Activated T-cell treated with anti-CD3 and anti-CD28 coated beads, Interleukin-2, amount 50 U/mL, for 72 hours (primary cell): ENCODE data around the gene CDH6. TPM values are rescaled to one million over a fixed set of nuclear protein-coding genes. Genes with fewer than 3 reads are reported as not detected.

ENCODE experiments used
- ATAC-seq, 2 donors: fragments of 150-1000 bp; cut with Tn5 transposase; replicated peaks in 1 of 2; 2 replicates each; pipeline ENCODE4 v1.10.0; 2021; ENCODE audit warnings: moderate library complexity in 2 of 2, mild to moderate bottlenecking in 1 of 2
- DNase-seq, 2 donors: peaks; one replicate each; pipeline ENCODE4 v3.0.0; 2021 to 2022; ENCODE audit warnings: mixed read lengths in 1 of 2
- H3K27ac Mint-ChIP-seq: one replicate; pipeline ENCODE4 v1.8.0; 2022; ENCODE audit warnings: mild to moderate bottlenecking, moderate library complexity, mixed read lengths
- H3K27me3 Mint-ChIP-seq: one replicate; pipeline ENCODE4 v1.8.0; 2022; ENCODE audit warnings: low read depth, mixed read lengths
- H3K36me3 Mint-ChIP-seq, 2 donors: one replicate each; pipeline ENCODE4 v1.8.0; 2022; ENCODE audit warnings: mixed read lengths in 2 of 2, mild to moderate bottlenecking in 1 of 2; ENCODE audit not compliant: insufficient read depth in 2 of 2
- H3K4me1 Mint-ChIP-seq: one replicate; pipeline ENCODE4 v1.8.0; 2022; ENCODE audit warnings: low read depth, mixed read lengths
- H3K4me3 Mint-ChIP-seq, 2 donors: one replicate each; pipeline ENCODE4 v1.8.0; 2022; ENCODE audit warnings: mild to moderate bottlenecking in 2 of 2, mixed read lengths in 2 of 2, moderate library complexity in 2 of 2
- H3K9me3 Mint-ChIP-seq, 2 donors: one replicate each; pipeline ENCODE4 v1.8.0; 2022; ENCODE audit warnings: mixed read lengths in 2 of 2
- total RNA-seq, 2 donors: library from RNA; stranded (reverse); gene quantifications; one replicate each; pipeline ENCODE4 v1.2.3, GENCODE V29; 2022

The CDH6 gene
- total RNA-seq, 2 donors from 2014 or later = not detected

DNA sequence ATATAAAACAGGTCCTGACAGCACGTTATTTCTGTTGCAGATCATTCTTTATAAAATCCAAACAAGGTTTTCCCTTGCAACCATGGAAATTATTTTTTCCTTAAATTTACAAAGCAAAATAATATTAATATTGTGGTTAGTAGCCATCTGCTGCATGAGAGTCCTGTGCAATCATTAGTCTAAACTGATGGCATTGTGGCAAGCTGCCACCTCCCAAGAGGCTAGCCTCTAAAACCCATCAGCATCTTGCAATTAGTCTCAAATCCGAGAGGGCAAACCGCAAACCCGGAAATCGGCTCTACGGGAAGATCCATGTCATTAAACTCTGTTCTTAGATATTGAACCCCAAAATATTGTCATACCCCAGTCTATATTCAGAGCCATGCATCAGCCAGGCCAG, 11.3 kb upstream of the CDH6 start:
- ATAC-seq (no peak), DNase-seq (no peak)
- Mint-ChIP-seq H3K4me1 (no peaks in the 10 kb centered on the region), H3K9me3 (no peaks in the 10 kb centered on the region), H3K27ac (no peak overlapping the region), H3K36me3 (no peaks in the 10 kb centered on the region), H3K4me3 (no peak overlapping the region), H3K27me3 (no peaks in the 10 kb centered on the region)

DNA sequence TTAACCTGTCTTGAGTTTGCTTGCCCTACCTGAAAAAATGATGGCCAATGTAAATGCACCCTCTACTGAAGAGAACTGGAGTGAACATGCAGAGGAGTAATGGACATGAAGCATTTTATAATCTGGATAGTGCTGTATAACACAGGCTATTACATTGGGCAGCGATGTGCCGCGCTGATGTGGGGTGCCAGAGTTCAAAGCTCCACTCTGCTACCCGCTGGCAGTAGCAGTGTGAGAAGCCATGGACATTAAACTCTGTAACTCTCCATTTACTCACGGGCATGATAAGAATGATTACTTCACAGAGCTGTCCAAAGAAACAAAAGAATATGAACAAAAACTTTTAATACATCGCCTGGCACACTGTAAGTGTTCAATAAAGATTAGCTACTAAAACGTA, 7.5 kb upstream of the CDH6 start:
- H3K4me1 Mint-ChIP-seq = no peaks in the 10 kb centered on the region
- no peak for ATAC-seq
- H3K4me3 Mint-ChIP-seq = no peak overlapping the region
- H3K9me3 Mint-ChIP-seq = no peaks in the 10 kb centered on the region
- H3K27me3 Mint-ChIP-seq = no peaks in the 10 kb centered on the region
- H3K27ac Mint-ChIP-seq = no peak overlapping the region
- no peak for DNase-seq
- H3K36me3 Mint-ChIP-seq = no peaks in the 10 kb centered on the region

DNA sequence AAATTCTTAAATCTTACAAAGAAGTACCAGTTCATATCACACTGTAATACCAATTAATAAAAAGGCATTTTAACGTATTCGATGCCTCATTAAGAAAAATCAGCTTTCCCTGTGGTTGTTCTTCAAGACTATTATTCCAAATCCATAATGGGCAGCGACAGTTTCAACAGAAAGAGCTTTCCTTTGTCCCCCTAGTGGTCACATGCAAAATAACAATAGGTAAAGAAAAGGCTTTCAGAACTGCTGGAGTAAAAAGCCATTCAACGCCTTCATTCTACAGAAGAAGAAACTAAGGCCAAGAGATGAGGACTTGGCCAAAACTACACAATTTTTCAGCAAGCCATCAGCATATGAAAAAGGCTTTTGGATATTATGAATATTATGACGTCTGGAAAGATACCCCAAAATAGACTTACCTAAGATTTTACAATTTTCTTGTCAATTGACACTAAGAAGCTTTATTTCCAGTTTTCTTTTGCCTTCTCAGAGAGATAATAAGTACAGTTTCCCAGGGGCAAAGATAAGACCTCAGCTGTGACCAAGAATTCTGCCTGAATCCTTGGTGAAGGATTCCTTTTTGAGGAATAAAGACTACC, 6.7 kb upstream of the CDH6 start:
- DNase-seq = no peak
- no peaks in the 10 kb centered on the region for H3K36me3 Mint-ChIP-seq
- no peaks in the 10 kb centered on the region for H3K9me3 Mint-ChIP-seq
- no peaks in the 10 kb centered on the region for H3K4me1 Mint-ChIP-seq
- no peak for ATAC-seq
- no peak overlapping the region for H3K27ac Mint-ChIP-seq
- H3K27me3 Mint-ChIP-seq = peaks cover 2% of the 10 kb centered on the region
- H3K4me3 Mint-ChIP-seq = no peak overlapping the region

DNA sequence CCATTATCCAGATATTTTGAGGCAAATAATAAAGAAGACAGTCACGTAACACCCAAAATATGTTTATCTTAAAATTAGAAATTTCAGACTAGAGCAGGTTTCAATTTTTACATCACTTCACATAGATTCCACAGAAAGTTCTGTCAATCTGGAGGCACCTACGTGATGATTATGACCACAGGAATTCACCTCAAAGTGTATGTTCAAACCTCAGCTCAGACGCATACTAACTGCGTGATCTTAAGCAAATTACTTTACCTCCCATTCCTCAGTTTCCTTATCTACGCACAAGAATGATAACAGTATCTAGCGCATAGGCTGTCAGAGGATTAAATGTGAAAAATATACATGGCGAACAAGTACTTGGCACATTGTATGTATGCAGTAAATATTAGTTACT, 5.9 kb upstream of the CDH6 start:
- no peaks in the 10 kb centered on the region for H3K4me1 Mint-ChIP-seq
- no peak overlapping the region for H3K27ac Mint-ChIP-seq
- peaks cover 11% of the 10 kb centered on the region for H3K27me3 Mint-ChIP-seq
- no peak for DNase-seq
- H3K36me3 Mint-ChIP-seq = no peaks in the 10 kb centered on the region
- ATAC-seq = no peak
- H3K9me3 Mint-ChIP-seq = no peaks in the 10 kb centered on the region
- H3K4me3 Mint-ChIP-seq = no peak overlapping the region

DNA sequence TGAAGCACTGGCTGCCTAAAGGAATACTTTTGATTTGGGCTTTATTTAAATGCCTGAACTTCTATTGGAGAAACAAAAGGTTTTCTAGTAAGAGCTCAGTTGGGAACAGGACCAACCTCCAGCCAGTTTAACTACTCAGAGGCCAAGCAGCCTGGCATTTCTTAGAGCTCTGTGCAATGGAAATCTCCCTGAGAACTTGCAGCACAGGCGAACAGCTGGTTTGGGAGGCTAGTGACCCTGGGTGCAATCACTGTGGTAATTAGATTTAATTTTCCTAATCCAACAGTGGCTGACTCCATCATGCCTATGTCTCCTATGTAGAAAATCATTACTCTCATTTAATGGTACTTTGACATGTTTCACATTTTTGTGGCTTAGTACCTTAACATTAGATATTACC, 1.0 kb upstream of the CDH6 start:
- Mint-ChIP-seq H3K4me3 (no peak overlapping the region), H3K9me3 (no peaks in the 10 kb centered on the region), H3K27ac (no peak overlapping the region), H3K36me3 (peaks cover 1 to 2% of the 10 kb centered on the region in 2 donors), H3K4me1 (peaks cover 8% of the 10 kb centered on the region), H3K27me3 (peaks cover 50% of the 10 kb centered on the region)
- DNase-seq = no peak
- no peak for ATAC-seq

DNA sequence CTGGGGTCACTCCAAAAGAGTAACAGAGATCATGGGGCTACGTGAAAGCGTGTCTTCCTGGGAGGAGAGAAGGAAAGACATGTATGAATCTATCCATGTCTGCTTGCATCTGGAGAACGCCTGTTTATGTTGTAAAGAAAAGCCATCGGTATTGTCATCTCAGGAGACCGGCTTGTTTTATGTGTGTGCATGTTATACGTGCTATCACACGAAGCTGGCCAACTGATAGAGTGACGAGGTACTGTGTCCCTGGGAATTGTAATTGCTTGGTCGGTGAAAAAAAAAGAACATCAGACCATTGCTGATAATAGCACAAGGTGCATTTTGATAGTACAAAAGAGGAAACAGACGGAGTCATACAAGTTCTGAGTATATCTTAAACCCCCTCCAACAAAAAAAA, 370 bp upstream of the CDH6 start:
- ATAC-seq = no peak
- no peak for DNase-seq
- Mint-ChIP-seq H3K4me3 (peak overlapping the region; percentile 16 to 44), H3K9me3 (no peaks in the 10 kb centered on the region), H3K4me1 (peaks cover 8% of the 10 kb centered on the region), H3K27ac (no peak overlapping the region), H3K27me3 (peaks cover 55% of the 10 kb centered on the region), H3K36me3 (peaks cover 1 to 2% of the 10 kb centered on the region in 2 donors)

DNA sequence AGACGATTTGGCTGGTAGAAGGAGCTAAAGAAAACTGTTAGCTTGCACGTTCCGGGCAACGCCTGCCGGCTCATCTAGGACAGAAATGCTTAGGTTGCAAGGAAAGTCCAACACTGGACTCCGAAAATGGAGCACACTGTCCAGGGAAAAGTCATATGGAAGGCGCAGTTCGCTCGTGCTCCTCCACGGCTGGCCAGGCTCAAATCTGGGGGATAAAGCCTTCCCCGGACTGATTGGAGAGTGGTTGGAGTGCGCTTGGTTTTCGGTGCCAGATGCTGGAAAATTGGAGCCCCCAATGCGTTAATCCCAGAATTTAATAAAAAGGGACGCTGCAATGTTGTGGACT, 955 bp downstream of the CDH6 start:
- Mint-ChIP-seq H3K27ac (no peak overlapping the region), H3K4me1 (peaks cover 8% of the 10 kb centered on the region), H3K27me3 (peaks cover 55% of the 10 kb centered on the region), H3K36me3 (peaks cover 1 to 2% of the 10 kb centered on the region in 2 donors), H3K9me3 (no peaks in the 10 kb centered on the region), H3K4me3 (peak overlapping the region in 1 of 2 donors; percentile 40)
- DNase-seq (no peak), ATAC-seq (no peak)

DNA sequence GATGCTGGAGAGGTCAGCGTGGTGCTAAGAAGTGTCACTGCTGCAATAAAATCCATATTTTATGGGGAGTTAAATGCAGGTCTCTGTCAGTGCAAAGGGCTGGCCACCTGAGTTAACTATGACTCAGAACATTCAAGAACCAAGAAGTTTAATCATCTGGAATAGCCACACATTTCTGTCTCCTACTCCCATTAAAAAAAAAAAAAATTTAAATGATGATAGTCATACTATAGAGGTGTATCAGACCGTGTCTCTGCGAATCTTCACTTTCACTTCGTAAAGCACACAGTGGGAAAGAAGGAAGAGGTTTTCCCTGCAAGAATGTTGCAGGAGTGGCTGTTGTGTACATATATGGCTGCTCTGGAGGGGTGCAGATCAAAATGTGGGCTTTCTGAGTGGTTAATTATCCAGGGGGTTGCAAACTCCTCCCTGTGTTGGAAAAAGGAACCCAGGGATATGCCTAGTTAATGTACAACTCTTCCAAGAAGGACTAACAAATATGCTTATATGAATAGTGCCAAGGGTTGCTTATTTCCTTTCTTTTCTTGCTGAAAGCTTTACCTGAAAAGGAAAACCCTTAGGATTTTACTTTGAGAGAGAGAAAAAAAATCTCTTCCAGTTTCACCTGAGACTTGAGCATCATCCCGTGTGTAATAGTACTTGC, 1.5 kb downstream of the CDH6 start:
- Mint-ChIP-seq H3K9me3 (no peaks in the 10 kb centered on the region), H3K36me3 (peaks cover 1 to 2% of the 10 kb centered on the region in 2 donors), H3K27me3 (peaks cover 55% of the 10 kb centered on the region), H3K4me3 (peak overlapping the region in 1 of 2 donors; percentile 9), H3K4me1 (peaks cover 8% of the 10 kb centered on the region), H3K27ac (no peak overlapping the region)
- ATAC-seq (no peak), DNase-seq (no peak)

DNA sequence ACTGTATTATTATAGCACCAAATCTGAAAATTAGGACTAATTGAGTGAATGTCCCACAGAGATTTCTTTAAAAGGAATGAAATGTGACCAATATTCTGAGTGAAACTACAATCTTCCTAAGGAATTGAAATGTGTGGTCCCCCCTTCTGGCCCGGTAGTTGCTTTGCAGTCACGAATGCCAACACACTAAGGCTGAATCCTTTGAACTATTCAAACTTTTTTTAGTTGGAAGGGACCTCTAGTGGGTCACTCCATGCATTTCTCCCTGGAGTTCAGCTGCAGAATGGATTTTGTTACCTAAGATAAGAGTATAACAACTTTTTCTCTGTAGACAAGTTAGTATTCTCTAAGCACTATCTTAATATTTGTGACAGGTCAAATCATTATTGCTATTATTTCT, 2.8 kb downstream of the CDH6 start:
- DNase-seq = no peak
- H3K27me3 Mint-ChIP-seq = peaks cover 55% of the 10 kb centered on the region
- H3K4me1 Mint-ChIP-seq = peaks cover 8% of the 10 kb centered on the region
- H3K4me3 Mint-ChIP-seq = no peak overlapping the region
- peaks cover 1 to 2% of the 10 kb centered on the region in 2 donors for H3K36me3 Mint-ChIP-seq
- no peak overlapping the region for H3K27ac Mint-ChIP-seq
- no peak for ATAC-seq
- H3K9me3 Mint-ChIP-seq = peaks cover 0 to 2% of the 10 kb centered on the region in 2 donors

DNA sequence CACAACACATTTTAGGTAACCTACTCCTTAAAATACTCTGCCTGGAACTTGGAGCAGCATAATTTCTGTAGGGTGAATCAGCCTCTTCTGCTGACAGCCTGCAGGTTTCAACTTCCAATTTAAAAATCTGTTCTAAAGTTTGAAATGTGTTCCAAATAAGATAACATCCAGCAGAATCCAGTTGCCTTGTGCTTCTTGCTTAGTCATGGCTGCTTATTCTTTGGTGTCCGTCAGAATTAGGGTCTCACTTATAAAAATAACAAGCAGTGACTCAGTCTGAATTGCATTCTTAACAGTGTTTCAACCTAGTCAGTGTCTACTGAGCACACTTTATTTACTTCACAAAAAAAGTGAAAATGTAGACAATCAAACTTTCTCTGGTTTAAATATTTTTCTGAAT, 3.7 kb downstream of the CDH6 start:
- peaks cover 8% of the 10 kb centered on the region for H3K4me1 Mint-ChIP-seq
- H3K4me3 Mint-ChIP-seq = no peak overlapping the region
- ATAC-seq (no peak), DNase-seq (no peak)
- H3K36me3 Mint-ChIP-seq = peaks cover 1 to 2% of the 10 kb centered on the region in 2 donors
- H3K27me3 Mint-ChIP-seq = peaks cover 49% of the 10 kb centered on the region
- H3K9me3 Mint-ChIP-seq = peaks cover 0 to 2% of the 10 kb centered on the region in 2 donors
- no peak overlapping the region for H3K27ac Mint-ChIP-seq

DNA sequence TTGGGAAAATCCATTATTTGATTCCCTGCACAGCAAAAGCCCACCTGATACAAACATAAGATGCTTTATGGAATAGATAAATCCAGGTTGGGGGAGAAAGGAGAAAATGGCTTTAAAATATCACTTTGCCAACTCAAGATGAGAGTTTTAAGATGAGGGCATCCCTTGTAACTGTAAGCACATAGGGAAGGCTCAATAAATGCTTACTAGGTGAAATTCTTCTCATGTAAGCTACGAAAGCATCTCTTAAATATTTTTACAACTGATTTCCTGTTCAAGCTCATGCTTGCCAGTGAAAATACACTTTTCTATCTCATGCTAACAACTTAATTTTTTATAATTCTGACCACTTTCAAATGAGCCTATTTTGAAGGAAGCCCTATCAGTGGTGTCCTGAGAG, 11.5 kb downstream of the CDH6 start:
- Mint-ChIP-seq H3K4me3 (no peak overlapping the region), H3K4me1 (no peaks in the 10 kb centered on the region), H3K9me3 (peaks cover 0 to 2% of the 10 kb centered on the region in 2 donors), H3K27me3 (no peaks in the 10 kb centered on the region), H3K27ac (no peak overlapping the region), H3K36me3 (no peaks in the 10 kb centered on the region)
- ATAC-seq = no peak
- no peak for DNase-seq

DNA sequence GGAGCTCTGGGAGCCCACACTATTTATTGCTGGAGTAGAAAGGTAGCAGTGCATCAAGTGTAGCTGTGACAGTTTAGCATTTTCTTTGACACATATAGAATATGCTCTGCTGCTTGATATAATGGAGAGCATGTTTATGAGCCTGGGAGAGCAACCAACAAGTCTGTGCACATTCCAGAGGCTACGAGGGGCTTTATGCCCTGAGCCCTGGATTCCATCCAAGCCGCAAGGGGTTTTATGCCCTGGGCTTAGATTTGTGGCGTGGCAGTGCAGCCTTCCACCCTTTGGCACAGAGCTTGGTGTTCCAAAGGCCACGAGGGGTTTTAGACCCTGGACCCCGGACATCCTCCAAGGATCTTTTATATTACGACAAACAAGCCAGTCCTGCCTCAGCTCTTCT, 14.6 kb downstream of the CDH6 start:
- DNase-seq (no peak), ATAC-seq (no peak)
- Mint-ChIP-seq H3K36me3 (no peaks in the 10 kb centered on the region), H3K4me1 (no peaks in the 10 kb centered on the region), H3K27ac (no peak overlapping the region), H3K27me3 (no peaks in the 10 kb centered on the region), H3K4me3 (no peak overlapping the region), H3K9me3 (no peaks in the 10 kb centered on the region)

DNA sequence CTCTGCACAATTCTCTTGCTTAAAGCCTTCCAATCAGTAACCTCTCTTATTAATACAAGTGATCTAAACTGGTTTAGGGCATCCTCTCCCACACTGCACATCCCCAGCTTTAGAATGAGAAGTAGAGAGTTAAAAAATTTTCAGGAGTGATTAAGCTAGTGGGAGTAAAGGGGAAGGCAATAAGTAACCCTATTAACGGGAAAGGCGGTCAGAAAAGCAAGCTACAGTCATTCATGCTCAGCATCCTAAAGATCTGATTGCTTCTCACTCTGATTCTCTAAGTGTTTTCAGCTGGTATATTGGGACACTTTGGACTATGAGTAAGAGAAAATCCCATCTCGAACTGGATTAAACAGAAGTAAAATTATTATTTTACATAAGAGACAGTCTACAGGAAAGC, 15.8 kb downstream of the CDH6 start:
- no peak overlapping the region for H3K27ac Mint-ChIP-seq
- DNase-seq (no peak), ATAC-seq (no peak)
- no peak overlapping the region for H3K4me3 Mint-ChIP-seq
- H3K4me1 Mint-ChIP-seq = no peaks in the 10 kb centered on the region
- H3K27me3 Mint-ChIP-seq = no peaks in the 10 kb centered on the region
- no peaks in the 10 kb centered on the region for H3K36me3 Mint-ChIP-seq
- H3K9me3 Mint-ChIP-seq = no peaks in the 10 kb centered on the region

DNA sequence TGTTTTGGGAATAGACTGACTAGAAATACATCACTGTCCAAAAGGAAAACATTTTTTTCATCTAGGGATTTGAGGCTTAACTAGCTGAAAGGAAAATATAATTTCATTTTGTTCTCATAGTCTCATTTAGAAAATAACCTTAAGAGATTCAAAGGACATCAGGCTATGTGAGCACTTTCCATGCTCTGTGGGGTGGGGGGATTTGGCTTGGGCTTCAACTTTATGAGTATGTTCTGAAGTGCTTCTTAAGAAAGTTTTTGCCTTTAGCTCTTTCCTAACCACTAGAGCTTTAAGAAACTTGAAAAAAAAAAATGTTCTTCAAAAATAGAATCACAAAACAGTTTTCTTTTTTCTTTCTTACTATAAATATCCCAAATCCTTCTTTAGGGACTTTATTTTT, 17.6 kb downstream of the CDH6 start:
- H3K4me1 Mint-ChIP-seq = no peaks in the 10 kb centered on the region
- no peaks in the 10 kb centered on the region for H3K9me3 Mint-ChIP-seq
- ATAC-seq = no peak
- H3K27ac Mint-ChIP-seq = no peak overlapping the region
- no peak overlapping the region for H3K4me3 Mint-ChIP-seq
- no peaks in the 10 kb centered on the region for H3K36me3 Mint-ChIP-seq
- DNase-seq = no peak
- no peaks in the 10 kb centered on the region for H3K27me3 Mint-ChIP-seq
